Neural progenitor cell (in vitro differentiated cells): ENCODE data around the gene ZNF518A.

Source experiments
- CTCF ChIP-seq: fragments of 200-600 bp; sonication (generic); IDR thresholded peaks from 2 replicates; pipeline ENCODE4 v1.5.1; 2017; ENCODE audit warnings: antibody characterized with exemption, mild to moderate bottlenecking
- EZH2 ChIP-seq: fragments of 200-600 bp; sonication (generic); IDR thresholded peaks from 2 replicates; pipeline ENCODE4 v1.6.1; 2017; ENCODE audit warnings: antibody characterized with exemption, mild to moderate bottlenecking, moderate library complexity
- EZH2phosphoT487 ChIP-seq: fragments of 200-600 bp; sonication (generic); IDR thresholded peaks from 2 replicates; pipeline ENCODE4 v1.6.1; 2017; ENCODE audit warnings: antibody characterized with exemption

GRCh38 chr10:96124230-96125141 is 5.6 kb upstream of the ZNF518A start:
- no peak for TF ChIP-seq CTCF
- no peak for TF ChIP-seq EZH2
- TF ChIP-seq EZH2phosphoT487 = no peak
